Thyroid gland (tissue), 4 donors: ENCODE results near the gene ARHGAP10.

Source experiments
- POLR2A ChIP-seq, 2 donors: fragments of 450-650 bp; IDR thresholded peaks; one replicate each; pipeline ENCODE4 v1.6.1; 2017; ENCODE audit warnings: antibody characterized with exemption in 2 of 2, mild to moderate bottlenecking in 2 of 2, moderate library complexity in 1 of 2
- TF ChIP-seq, protein P1 (sequence below), 6 experiments: fragments of 200-600 bp in 3 of 6; fragments of 450-650 bp in 3 of 6; sonication (generic) in 3 of 6; IDR thresholded peaks; one replicate each; pipeline ENCODE4 v1.5.1; 2016 to 2019; ENCODE audit warnings: antibody characterized with exemption in 6 of 6, mild to moderate bottlenecking in 2 of 6, inconsistent platforms in 1 of 6, moderate library complexity in 1 of 6

DNA sequence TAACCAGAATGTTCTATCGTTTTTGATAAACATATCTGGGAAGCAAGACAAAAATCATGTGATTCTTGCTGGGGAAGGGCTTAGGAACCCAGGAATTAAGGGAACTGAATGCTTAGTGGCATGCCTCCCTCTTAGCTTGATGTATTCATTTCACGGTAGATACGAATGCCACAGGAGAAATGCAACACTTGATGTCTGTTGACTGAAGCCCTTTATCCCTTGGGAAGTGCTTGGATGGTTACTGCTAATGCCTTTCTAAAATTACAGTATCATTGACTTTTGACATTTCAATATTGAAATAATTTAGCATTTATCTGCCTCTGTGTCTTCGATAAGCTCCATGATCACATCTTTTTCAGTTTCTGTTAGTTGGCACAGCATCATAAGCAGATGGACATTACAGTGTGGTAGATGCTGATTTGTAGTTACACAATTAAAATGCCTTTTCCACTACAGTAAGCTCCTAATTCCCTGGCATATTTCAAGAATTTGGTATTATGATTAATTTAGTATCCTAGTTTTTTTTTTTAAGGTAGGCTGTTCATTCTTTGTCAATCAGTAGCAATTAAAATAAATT lies 226.7 kb downstream of the ARHGAP10 start:
- TF ChIP-seq POLR2A (IDR thresholded peaks at IDR 0.05): no peak
- TF ChIP-seq, protein P1, sequence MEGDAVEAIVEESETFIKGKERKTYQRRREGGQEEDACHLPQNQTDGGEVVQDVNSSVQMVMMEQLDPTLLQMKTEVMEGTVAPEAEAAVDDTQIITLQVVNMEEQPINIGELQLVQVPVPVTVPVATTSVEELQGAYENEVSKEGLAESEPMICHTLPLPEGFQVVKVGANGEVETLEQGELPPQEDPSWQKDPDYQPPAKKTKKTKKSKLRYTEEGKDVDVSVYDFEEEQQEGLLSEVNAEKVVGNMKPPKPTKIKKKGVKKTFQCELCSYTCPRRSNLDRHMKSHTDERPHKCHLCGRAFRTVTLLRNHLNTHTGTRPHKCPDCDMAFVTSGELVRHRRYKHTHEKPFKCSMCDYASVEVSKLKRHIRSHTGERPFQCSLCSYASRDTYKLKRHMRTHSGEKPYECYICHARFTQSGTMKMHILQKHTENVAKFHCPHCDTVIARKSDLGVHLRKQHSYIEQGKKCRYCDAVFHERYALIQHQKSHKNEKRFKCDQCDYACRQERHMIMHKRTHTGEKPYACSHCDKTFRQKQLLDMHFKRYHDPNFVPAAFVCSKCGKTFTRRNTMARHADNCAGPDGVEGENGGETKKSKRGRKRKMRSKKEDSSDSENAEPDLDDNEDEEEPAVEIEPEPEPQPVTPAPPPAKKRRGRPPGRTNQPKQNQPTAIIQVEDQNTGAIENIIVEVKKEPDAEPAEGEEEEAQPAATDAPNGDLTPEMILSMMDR (IDR thresholded peaks at IDR 0.05): no peak
